Naive thymus-derived CD8-positive, alpha-beta T cell (primary cell): Measurements from ENCODE around the gene KDSR. TPM values are rescaled to one million over a fixed set of nuclear protein-coding genes. Genes with fewer than 3 reads are reported as not detected.
A peak's percentile ranks its signal among the peaks of the same experiment; 100 is the strongest.

Source experiments
- ATAC-seq, 2 donors: fragments of 150-1000 bp; cut with Tn5 transposase in 1 of 2; sonication (Bioruptor Pico), chemical (Tn5 transposase) in 1 of 2; 1 replicate in 1 of 2; 2 replicates in 1 of 2; pipeline ENCODE4 v1.10.0; 2021; ENCODE audit warnings: mild to moderate bottlenecking in 2 of 2, moderate library complexity in 2 of 2
- POLR2A ChIA-PET: fragments of 350-600 bp; sonication (Branson Sonifier 250); formaldehyde crosslinking; loops from one replicate; lab custom pipeline; 2021; ENCODE audit warnings: antibody characterized with exemption; lab: Charles Lee
- DNase-seq, 10 donors: peaks; one replicate each; pipeline versions ENCODE4 v3.0.0 to v3.0.0-alpha.2; 2020 to 2022
- H3K27ac Mint-ChIP-seq, 10 donors: one replicate each; pipeline ENCODE4 v1.8.0; 2020 to 2022; ENCODE audit warnings: mild to moderate bottlenecking in 10 of 10, mixed read lengths in 10 of 10, moderate library complexity in 4 of 10, inconsistent platforms in 1 of 10
- H3K27me3 Mint-ChIP-seq, 5 donors: one replicate each; pipeline ENCODE4 v1.8.0; 2021 to 2022; ENCODE audit warnings: mixed read lengths in 5 of 5
- H3K36me3 Mint-ChIP-seq, 3 donors: one replicate each; pipeline ENCODE4 v1.8.0; 2020 to 2022; ENCODE audit warnings: mixed read lengths in 3 of 3, mild to moderate bottlenecking in 2 of 3, inconsistent platforms in 1 of 3
- H3K4me1 Mint-ChIP-seq, 4 donors: one replicate each; pipeline ENCODE4 v1.8.0; 2021 to 2022; ENCODE audit warnings: mixed read lengths in 4 of 4
- H3K4me3 Mint-ChIP-seq, 10 donors: one replicate each; pipeline ENCODE4 v1.8.0; 2020 to 2022; ENCODE audit warnings: mild to moderate bottlenecking in 10 of 10, mixed read lengths in 10 of 10, moderate library complexity in 6 of 10, inconsistent platforms in 1 of 10
- H3K9me3 Mint-ChIP-seq, 9 donors: one replicate each; pipeline ENCODE4 v1.8.0; 2020 to 2022; ENCODE audit warnings: mixed read lengths in 9 of 9, mild to moderate bottlenecking in 3 of 9, inconsistent platforms in 1 of 9, moderate library complexity in 1 of 9
- polyA plus RNA-seq, 3 donors: library from polyadenylated mRNA; unstranded; fragments of 300-500 nt; fragmentation: Illumina TruSeq; gene quantifications; one replicate each; pipeline ENCODE4 v1.2.3, GENCODE V29; 2021
- total RNA-seq, 8 experiments: library from RNA in 2 of 8; stranded (reverse) in 2 of 8; gene quantifications; one replicate each; pipeline ENCODE4 v1.2.3 and lab custom pipeline; 2021 to 2026

Gene KDSR
- total and polyA plus RNA-seq, 5 experiments from 2014 or later: 49.1 to 66.9 (median 55.9) TPM

DNA sequence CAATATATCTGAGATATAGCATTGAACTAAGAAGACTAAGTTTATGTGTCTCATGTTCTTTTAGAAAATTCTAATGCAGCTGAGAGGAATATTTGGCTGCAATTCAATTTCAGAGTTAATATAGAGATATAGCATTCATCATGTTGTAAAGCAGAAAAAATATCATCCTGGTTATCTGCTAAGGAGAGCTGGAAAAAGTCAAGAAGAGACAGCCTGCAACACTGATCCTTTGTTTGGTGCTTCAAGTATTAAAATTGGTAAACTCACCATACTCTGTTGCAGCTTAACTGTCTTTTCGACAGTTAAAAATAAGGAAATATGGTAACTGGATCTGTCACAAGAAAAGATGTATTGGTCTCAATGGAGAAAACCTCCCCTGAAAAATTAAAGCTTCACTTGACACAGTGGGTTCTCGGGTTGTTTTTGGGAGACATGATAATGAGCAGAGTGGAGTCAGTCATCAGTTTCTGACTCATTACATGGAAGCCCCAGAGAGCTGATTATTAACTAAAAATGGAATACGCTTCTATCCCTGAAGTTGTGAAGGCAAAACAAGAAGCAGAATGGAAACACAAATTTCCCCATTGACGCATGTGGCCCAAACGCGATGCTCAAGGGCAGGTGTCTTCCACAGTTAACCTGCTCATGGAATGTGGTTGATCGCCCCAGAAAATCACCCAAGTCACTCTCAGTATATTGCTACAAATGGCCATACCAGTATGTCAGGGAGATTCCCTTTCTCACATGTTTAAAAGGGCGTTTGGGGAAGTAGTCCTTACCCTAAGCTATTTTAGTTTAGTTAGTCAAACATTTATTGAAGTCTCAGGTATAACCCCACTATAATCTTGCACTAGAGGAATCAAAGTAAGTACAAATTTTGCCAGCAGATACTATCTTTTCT, 55.6 kb downstream of the KDSR start:
- Mint-ChIP-seq H3K27me3 (no peaks in the 10 kb centered on the region), H3K4me3 (peak overlapping the region in 9 of 10 donors; percentile 34 to 100 (median 92)), H3K4me1 (peaks cover 48 to 97% (median 90%) of the 10 kb centered on the region in 4 donors), H3K36me3 (peaks cover 0 to 18% (median 0%) of the 10 kb centered on the region in 3 donors), H3K27ac (peak overlapping the region; percentile 51 to 90 (median 83)), H3K9me3 (no peaks in the 10 kb centered on the region)
- peak in 1 of 2 donors; percentile 11 for ATAC-seq
- no peak for DNase-seq
- POLR2A ChIA-PET: interaction anchor here (0.5 to 6.2 kb wide), 14 partner anchors 8 to 207 kb away, joined by 3 to 42 read pairs (median 3); partner anchors contain the start of gene BCL2

DNA sequence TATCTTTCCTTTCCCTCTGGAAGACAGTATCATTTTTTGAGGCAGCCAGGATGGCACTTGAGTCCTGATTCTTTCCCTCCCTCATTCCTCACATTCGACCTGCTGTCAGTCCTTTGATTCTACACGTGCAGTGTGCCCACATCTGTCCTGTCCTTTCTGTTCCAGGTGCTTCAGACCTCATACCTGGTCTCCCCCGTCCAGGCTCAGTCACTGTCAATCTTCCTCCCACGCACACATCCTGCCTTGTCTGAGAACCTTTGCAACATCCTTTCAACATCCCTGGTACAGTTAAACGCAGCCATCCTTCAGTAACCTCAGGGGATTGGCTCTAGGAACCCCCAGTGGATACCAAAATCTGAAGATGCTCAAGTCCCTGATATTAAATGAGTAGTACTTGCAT, 57.6 kb downstream of the KDSR start:
- H3K36me3 Mint-ChIP-seq: peaks cover 0 to 31% (median 0%) of the 10 kb centered on the region in 3 donors
- peak in 7 of 10 donors; percentile 31 to 69 (median 49) for DNase-seq
- H3K4me1 Mint-ChIP-seq: peaks cover 54 to 94% (median 89%) of the 10 kb centered on the region in 4 donors
- POLR2A ChIA-PET: no interaction called here
- no peaks in the 10 kb centered on the region for H3K27me3 Mint-ChIP-seq
- H3K4me3 Mint-ChIP-seq: peak overlapping the region in 9 of 10 donors; percentile 40 to 77 (median 57)
- peak; percentile 76 to 92 for ATAC-seq
- peak overlapping the region in 9 of 10 donors; percentile 61 to 96 (median 83) for H3K27ac Mint-ChIP-seq
- no peaks in the 10 kb centered on the region for H3K9me3 Mint-ChIP-seq

DNA sequence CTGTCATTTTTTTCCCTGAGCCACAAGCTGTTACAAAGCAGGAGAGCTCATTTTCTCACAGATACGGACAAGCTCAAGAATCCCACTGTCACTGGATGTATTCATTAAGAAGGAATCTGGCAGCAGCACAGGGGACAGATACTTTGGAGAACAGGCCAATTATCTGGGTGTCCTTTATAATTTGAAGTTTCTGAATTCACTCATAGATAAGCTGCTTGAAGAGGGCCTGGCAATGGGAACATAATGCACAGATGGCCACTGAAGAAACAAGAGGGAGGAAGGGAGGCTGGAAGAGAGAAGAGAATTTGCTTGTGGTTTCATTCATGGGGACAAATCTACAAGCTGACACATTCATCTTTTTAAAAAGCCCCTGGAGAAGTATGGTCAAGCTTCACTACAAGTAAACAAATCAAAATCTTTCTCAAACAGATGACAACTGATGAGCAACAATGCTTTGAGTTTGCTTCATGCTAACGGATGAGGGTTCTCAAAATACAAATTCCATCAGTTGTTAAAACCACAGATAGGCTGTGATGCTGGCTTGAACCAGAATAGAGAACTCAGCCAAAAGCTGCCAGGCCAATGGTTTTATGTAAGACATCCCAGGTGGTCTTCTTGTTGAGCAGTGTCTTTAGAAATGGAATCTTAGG, 59.3 kb downstream of the KDSR start:
- peak overlapping the region in 8 of 10 donors; percentile 2 to 93 (median 64) for H3K27ac Mint-ChIP-seq
- POLR2A ChIA-PET: interaction anchor here (0.6 to 1.8 kb wide), 4 partner anchors 10 to 153 kb away, joined by 3 to 4 read pairs (median 3); no protein-coding TSS in a partner anchor
- no peaks in the 10 kb centered on the region for H3K9me3 Mint-ChIP-seq
- ATAC-seq (no peak), DNase-seq (no peak)
- peak overlapping the region in 2 of 10 donors; percentile 39 to 52 for H3K4me3 Mint-ChIP-seq
- H3K4me1 Mint-ChIP-seq: peaks cover 52 to 93% (median 87%) of the 10 kb centered on the region in 4 donors
- H3K27me3 Mint-ChIP-seq: no peaks in the 10 kb centered on the region
- peaks cover 0 to 31% (median 0%) of the 10 kb centered on the region in 3 donors for H3K36me3 Mint-ChIP-seq

DNA sequence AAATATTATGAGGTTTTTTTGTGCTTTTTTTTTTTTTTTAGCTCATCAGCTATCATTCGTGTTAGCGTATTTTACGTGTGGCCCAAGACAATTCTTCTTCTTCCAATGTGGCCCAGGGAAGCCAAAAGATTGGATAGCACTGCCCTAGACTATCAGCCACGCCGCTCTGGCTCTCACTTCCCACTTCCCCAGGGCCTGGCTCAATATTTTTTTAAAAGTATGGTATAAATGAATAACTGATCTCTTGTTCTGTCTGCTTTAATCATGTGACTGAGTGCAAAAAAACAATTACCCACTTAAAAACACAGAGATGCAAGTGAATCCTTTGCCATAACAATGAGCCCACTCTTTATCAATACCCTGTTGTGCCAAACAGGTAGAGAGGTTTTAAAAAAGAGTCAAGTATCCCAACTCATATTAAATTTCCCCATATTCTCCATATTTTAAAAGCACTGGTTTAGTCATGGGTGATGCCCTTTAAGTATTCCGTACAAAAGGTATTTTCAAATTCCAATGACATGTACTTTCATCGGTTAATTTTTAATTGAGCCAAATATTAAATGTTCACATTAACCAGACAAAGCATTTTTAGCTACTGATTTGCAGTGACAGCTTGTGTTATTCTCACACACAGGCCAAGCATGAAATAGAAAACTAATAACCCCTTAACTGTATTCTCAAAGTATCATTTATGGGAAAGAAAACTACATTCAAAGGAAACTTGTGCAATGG, 60.0 kb downstream of the KDSR start:
- POLR2A ChIA-PET: interaction anchor here (0.6 to 1.8 kb wide), 4 partner anchors 10 to 152 kb away, joined by 3 to 4 read pairs (median 3); no protein-coding TSS in a partner anchor
- H3K27me3 Mint-ChIP-seq: no peaks in the 10 kb centered on the region
- peaks cover 0 to 31% (median 0%) of the 10 kb centered on the region in 3 donors for H3K36me3 Mint-ChIP-seq
- peak overlapping the region in 2 of 10 donors; percentile 3 to 7 for H3K4me3 Mint-ChIP-seq
- ATAC-seq (no peak), DNase-seq (no peak)
- H3K9me3 Mint-ChIP-seq: no peaks in the 10 kb centered on the region
- H3K27ac Mint-ChIP-seq: peak overlapping the region in 9 of 10 donors; percentile 29 to 93 (median 63)
- H3K4me1 Mint-ChIP-seq: peaks cover 53 to 93% (median 87%) of the 10 kb centered on the region in 4 donors

DNA sequence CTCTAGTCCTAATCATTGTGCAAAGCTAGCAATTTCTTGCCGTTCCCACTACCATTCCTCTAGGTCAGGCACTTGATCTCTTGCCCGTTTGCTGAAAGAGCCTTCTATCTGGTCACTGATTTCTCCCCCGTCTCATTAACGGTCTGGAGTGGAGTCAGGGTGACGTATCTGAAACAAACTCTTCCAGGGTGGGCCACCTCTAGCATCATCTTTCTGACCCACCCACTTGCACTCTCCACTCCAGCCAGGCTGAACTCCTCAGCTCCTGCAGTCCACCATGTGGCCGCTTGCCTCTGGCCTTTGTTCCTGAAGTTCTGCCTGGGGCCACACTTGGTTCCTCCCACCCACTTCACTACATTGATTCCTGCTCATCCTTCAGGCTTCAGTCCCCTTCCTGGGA, 60.8 kb downstream of the KDSR start:
- ATAC-seq: no peak
- peak overlapping the region; percentile 29 to 93 (median 63) for H3K27ac Mint-ChIP-seq
- H3K36me3 Mint-ChIP-seq: peaks cover 0 to 34% (median 5%) of the 10 kb centered on the region in 3 donors
- peaks cover 50 to 93% (median 87%) of the 10 kb centered on the region in 4 donors for H3K4me1 Mint-ChIP-seq
- H3K27me3 Mint-ChIP-seq: no peaks in the 10 kb centered on the region
- DNase-seq: no peak
- H3K9me3 Mint-ChIP-seq: no peaks in the 10 kb centered on the region
- H3K4me3 Mint-ChIP-seq: peak overlapping the region in 3 of 10 donors; percentile 2 to 26 (median 18)
- POLR2A ChIA-PET: interaction anchor here (0.9 to 1.8 kb wide), 2 partner anchors 11 to 94 kb away, joined by 3 to 4 read pairs; no protein-coding TSS in a partner anchor

DNA sequence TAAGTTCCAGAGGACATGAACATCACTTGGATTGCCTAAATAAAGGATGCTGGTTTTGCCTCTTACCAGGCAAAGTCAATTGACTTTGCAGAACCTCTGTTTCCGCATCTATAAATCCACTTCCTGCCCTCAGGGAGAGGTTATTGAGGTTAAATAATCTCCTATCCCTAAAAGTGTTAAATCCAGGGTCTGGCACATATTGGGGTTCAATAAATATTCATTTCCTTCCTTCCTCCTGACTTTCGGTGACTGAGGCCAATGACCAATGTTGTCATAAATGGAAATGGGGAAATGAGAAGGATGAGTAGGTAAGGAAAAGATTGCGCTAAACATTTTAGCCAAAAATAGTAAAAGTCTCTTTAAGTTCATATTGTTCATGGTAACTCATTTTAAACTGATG, 63.5 kb downstream of the KDSR start:
- peak overlapping the region in 8 of 10 donors; percentile 24 to 96 (median 82) for H3K27ac Mint-ChIP-seq
- H3K27me3 Mint-ChIP-seq: no peaks in the 10 kb centered on the region
- H3K4me3 Mint-ChIP-seq: peak overlapping the region in 5 of 10 donors; percentile 11 to 67 (median 49)
- no peak for ATAC-seq
- peaks cover 0 to 57% (median 13%) of the 10 kb centered on the region in 3 donors for H3K36me3 Mint-ChIP-seq
- peaks cover 51 to 96% (median 90%) of the 10 kb centered on the region in 4 donors for H3K4me1 Mint-ChIP-seq
- H3K9me3 Mint-ChIP-seq: no peaks in the 10 kb centered on the region
- POLR2A ChIA-PET: no interaction called here
- no peak for DNase-seq

DNA sequence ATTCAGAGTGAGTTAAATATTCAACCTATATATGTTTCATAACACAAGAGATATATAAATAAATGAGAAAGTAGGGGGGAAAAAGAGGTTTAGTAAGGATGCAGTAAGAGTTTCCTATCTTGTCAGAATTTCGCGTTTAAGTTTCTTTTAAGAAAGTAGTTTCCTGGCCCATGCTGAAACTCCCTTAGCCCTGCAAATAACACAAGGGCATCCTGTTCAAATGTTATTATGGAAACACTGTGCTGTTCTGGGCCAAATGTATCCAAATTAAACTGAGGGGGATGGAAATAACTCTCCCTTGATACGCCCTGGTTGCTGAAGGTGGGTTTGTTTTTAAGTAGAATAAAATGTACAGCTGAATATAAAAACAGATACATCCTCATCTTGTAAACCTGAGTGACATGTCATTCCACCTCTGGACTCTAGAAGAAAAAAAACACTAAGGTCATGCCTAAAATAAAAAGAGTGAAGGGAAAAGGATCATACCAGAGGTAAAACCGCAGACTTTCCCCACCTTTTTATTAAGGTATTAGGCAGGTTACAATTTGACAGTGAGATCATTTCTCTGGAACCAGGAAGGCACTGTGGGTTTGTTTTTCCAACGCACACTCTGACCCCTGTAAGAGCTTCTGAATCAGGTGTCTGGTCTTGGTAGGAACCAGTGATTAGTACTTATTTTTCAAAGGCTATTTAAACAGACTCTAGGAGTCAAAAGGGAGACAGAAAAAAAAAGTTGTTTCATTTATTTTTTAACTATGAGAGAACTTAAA, 64.2 kb downstream of the KDSR start:
- POLR2A ChIA-PET: interaction anchor here (0.7 to 5.5 kb wide), 4 partner anchors 10 to 34 kb away, joined by 3 to 42 read pairs (median 16); partner anchors contain the start of gene BCL2
- Mint-ChIP-seq H3K4me3 (peak overlapping the region in 9 of 10 donors; percentile 4 to 67 (median 61)), H3K27me3 (no peaks in the 10 kb centered on the region), H3K36me3 (peaks cover 0 to 58% (median 13%) of the 10 kb centered on the region in 3 donors), H3K9me3 (no peaks in the 10 kb centered on the region), H3K4me1 (peaks cover 50 to 94% (median 91%) of the 10 kb centered on the region in 4 donors), H3K27ac (peak overlapping the region; percentile 24 to 96 (median 77))
- ATAC-seq (peak in 1 of 2 donors; percentile 33), DNase-seq (no peak)

DNA sequence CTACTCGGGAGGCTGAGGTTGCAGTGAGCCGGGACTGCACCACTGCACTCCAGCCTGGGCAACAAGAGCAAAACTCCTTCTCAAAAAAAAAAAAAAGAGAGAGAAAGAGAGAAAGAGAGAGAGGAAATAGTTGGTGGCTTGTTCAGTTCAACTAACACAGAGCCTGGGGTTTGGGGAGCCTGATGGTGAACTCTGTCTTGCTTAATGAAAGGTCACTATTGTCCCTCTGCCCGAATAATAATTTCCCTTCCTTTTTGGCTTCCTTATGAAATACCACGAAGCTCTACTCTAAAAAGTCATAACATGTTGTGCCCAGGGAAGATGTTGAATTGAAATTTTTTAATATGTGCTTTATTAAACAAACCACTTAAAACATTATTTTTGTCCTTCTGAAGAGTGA, 64.8 kb downstream of the KDSR start:
- no peaks in the 10 kb centered on the region for H3K27me3 Mint-ChIP-seq
- peak overlapping the region in 9 of 10 donors; percentile 38 to 67 (median 61) for H3K4me3 Mint-ChIP-seq
- DNase-seq (no peak), ATAC-seq (no peak)
- H3K27ac Mint-ChIP-seq: peak overlapping the region; percentile 24 to 96 (median 79)
- H3K4me1 Mint-ChIP-seq: peaks cover 45 to 91% (median 87%) of the 10 kb centered on the region in 4 donors
- H3K9me3 Mint-ChIP-seq: no peaks in the 10 kb centered on the region
- peaks cover 0 to 58% (median 13%) of the 10 kb centered on the region in 3 donors for H3K36me3 Mint-ChIP-seq
- POLR2A ChIA-PET: interaction anchor here (1.7 to 5.5 kb wide), 3 partner anchors 11 to 34 kb away, joined by 4 to 42 read pairs (median 28); partner anchors contain the start of gene BCL2

DNA sequence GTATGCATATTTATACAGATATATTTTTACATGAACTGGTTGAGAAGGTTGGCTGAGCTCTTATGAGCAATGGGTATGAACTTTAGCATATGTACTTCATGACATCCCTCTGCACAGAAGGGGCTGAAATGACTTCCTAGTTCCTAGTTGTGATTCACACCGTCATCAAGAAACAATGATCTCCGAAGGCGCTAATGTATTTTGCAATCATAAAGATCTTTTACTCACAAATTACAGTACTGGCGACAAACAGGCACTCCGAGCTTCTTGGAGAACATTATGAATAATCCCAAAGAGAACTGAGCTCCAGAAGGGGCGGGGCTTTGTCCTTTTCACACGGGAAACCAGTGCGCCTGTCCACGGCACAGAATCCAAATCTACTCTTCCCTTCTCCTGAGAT, 65.6 kb downstream of the KDSR start:
- Mint-ChIP-seq H3K36me3 (peaks cover 0 to 61% (median 15%) of the 10 kb centered on the region in 3 donors), H3K4me1 (peaks cover 43 to 85% (median 81%) of the 10 kb centered on the region in 4 donors), H3K4me3 (peak overlapping the region in 9 of 10 donors; percentile 13 to 65 (median 31)), H3K9me3 (no peaks in the 10 kb centered on the region), H3K27me3 (no peaks in the 10 kb centered on the region), H3K27ac (peak overlapping the region in 9 of 10 donors; percentile 24 to 96 (median 79))
- no peak for DNase-seq
- no peak for ATAC-seq
- POLR2A ChIA-PET: interaction anchor here (1.7 to 5.5 kb wide), 3 partner anchors 11 to 33 kb away, joined by 4 to 42 read pairs (median 28); partner anchors contain the start of gene BCL2

DNA sequence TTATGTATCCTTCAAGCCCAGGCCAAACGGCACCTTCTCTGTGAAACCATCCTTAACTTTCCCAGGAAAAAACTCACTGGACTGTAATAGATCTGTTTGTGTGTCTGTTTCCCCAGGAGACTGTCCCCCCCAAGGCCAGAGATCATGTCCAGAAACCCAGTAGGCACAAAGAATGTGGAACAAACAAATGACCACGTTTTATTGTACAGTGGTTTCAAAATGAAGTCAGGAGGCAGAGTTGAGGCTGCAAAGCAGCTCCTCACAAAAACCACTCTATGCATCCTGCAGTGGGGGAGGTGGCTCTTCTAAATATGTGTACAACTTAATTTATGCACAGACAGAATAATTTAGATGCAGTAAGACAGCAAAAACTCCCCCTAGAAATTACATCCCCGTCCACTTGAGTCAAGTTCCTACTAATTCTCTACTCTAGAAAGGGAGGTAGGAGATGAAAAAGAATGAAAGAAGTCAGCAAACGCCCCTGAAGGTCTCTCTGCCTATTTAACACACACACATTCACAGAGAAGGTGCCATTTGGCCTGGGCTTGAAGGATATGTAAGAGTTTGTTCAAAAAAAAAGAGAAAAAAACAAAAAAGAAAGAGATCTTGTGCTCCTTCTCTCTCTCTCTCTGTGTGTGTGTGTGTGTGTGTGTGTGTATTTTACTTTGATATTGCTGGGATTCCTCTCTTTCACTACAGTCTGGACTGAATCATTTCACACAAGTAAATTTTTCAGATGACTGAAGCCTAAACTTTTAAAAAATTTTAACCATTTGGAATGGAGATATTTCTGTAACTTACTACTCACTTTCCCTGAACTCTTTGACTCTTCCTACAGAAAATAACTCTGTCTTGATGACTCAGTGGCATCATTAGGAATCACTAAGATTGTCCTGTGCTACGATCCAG, 66.9 kb downstream of the KDSR start:
- Mint-ChIP-seq H3K9me3 (no peaks in the 10 kb centered on the region), H3K36me3 (peaks cover 0 to 58% (median 23%) of the 10 kb centered on the region in 3 donors), H3K4me3 (peak overlapping the region; percentile 43 to 75 (median 64)), H3K27ac (peak overlapping the region; percentile 53 to 96 (median 91)), H3K4me1 (peaks cover 39 to 84% (median 80%) of the 10 kb centered on the region in 4 donors), H3K27me3 (no peaks in the 10 kb centered on the region)
- POLR2A ChIA-PET: interaction anchor here (1.0 to 5.5 kb wide), 8 partner anchors 9 to 145 kb away, joined by 3 to 42 read pairs (median 4); partner anchors contain the start of gene BCL2
- DNase-seq (no peak), ATAC-seq (peak; percentile 57 to 72)
